MM.1S (cell line): ENCODE data around the gene LMOD3.

Experiments
- EZH2 ChIP-seq: fragments of 300-600 bp; sonication (generic); optimal IDR thresholded peaks from 2 replicates; pipeline ENCODE3; 2017; ENCODE audit warnings: low read depth, mild to moderate bottlenecking, antibody characterized with exemption, low read length, mixed read lengths
- TF ChIP-seq, protein P1 (sequence below): fragments of 300-600 bp; sonication (generic); IDR thresholded peaks from 2 replicates; pipeline ENCODE4 v1.5.1; 2016; ENCODE audit warnings: antibody characterized with exemption, low read length, mixed read lengths

DNA sequence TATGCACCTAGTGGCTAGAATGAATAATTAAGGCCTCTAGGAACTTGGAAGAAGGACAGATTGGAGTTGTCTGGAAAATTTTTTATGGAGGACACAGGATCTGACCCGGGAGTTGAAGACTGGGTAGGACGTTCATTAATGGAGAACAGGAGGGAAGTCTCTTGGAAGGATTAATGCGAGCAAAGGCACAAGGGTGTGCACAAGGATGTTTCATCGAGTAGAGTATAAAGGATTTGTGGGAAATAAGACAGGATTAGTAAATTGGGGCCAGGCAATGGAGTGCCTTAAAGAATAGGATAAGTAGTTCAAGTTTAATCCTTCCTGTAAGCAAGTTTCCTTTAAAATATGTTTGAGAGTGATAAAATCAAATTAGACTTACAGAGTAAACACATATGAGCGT is 14.6 kb downstream of the LMOD3 start:
- TF ChIP-seq, protein P1, sequence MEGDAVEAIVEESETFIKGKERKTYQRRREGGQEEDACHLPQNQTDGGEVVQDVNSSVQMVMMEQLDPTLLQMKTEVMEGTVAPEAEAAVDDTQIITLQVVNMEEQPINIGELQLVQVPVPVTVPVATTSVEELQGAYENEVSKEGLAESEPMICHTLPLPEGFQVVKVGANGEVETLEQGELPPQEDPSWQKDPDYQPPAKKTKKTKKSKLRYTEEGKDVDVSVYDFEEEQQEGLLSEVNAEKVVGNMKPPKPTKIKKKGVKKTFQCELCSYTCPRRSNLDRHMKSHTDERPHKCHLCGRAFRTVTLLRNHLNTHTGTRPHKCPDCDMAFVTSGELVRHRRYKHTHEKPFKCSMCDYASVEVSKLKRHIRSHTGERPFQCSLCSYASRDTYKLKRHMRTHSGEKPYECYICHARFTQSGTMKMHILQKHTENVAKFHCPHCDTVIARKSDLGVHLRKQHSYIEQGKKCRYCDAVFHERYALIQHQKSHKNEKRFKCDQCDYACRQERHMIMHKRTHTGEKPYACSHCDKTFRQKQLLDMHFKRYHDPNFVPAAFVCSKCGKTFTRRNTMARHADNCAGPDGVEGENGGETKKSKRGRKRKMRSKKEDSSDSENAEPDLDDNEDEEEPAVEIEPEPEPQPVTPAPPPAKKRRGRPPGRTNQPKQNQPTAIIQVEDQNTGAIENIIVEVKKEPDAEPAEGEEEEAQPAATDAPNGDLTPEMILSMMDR = no peak
- TF ChIP-seq EZH2 = no peak
